HG03039 (cell line): ENCODE measurements around the gene PHAX.
"Not testable (repeated sequence)": the region's sequence is repeated elsewhere in the genome, so short reads cannot be mapped to it uniquely, and the experiment has no call there.

Source experiments
- ATAC-seq: cut with Tn5 transposase; IDR thresholded peaks from one replicate; pipeline ENCODE4 v1.9.1; 2021; ENCODE audit warnings: mild to moderate bottlenecking, moderate library complexity; ENCODE audit not compliant: unreplicated experiment

PHAX gene

GRCh38 chr5:126600631-126601511 lies at the start of gene PHAX:
TSS of gene PHAX (plus strand) at chr5:126600947. CDS start at chr5:126600963, 16 bp downstream.
- peak; percentile 95 for ATAC-seq

GRCh38 chr5:126552614-126553013 lies 48.1 kb upstream of the PHAX start:
- no peak for ATAC-seq

- not testable (repeated sequence) for ATAC-seq
Observed at GRCh38 chr5:126555101-126555500, 45.6 kb upstream of the PHAX start.

- ATAC-seq, result no peak
Observed at GRCh38 chr5:126561908-126562307, 38.8 kb upstream of the PHAX start.

GRCh38 chr5:126562823-126563222 lies 37.9 kb upstream of the PHAX start:
- peak; percentile 97 for ATAC-seq

- ATAC-seq, result no peak
Observed at GRCh38 chr5:126568206-126568755, 32.5 kb upstream of the PHAX start.

GRCh38 chr5:126575644-126576043 lies 25.1 kb upstream of the PHAX start:
- ATAC-seq, result no peak

GRCh38 chr5:126576974-126577373 lies 23.8 kb upstream of the PHAX start:
- ATAC-seq, result no peak

GRCh38 chr5:126577415-126577814 lies 23.3 kb upstream of the PHAX start:
- no peak for ATAC-seq

GRCh38 chr5:126579716-126580115 lies 21.0 kb upstream of the PHAX start:
- ATAC-seq, result no peak

GRCh38 chr5:126583761-126584160 lies 17.0 kb upstream of the PHAX start:
- no peak for ATAC-seq

GRCh38 chr5:126587551-126588390 lies 13.0 kb upstream of the PHAX start:
- ATAC-seq, result no peak

GRCh38 chr5:126589536-126590297 lies 11.0 kb upstream of the PHAX start:
- ATAC-seq, result no peak

GRCh38 chr5:126591549-126591948 lies 9.2 kb upstream of the PHAX start:
- no peak for ATAC-seq

GRCh38 chr5:126594748-126595485 lies 5.8 kb upstream of the PHAX start, which contains the start of gene ALDH7A1:
TSS of gene ALDH7A1 (minus strand) at chr5:126595219. CDS start at chr5:126595198, 21 bp downstream.
- peak; percentile 75 for ATAC-seq

- ATAC-seq, result peak; percentile 12
Observed at GRCh38 chr5:126595486-126596083, 5.2 kb upstream of the PHAX start.

GRCh38 chr5:126597156-126597555 lies 3.6 kb upstream of the PHAX start:
- ATAC-seq, result no peak

- no peak for ATAC-seq
Observed at GRCh38 chr5:126599499-126599898, 1.2 kb upstream of the PHAX start.

- ATAC-seq, result not testable (repeated sequence)
Observed at GRCh38 chr5:126599971-126600630, 646 bp upstream of the PHAX start.
